Stimulated activated CD8-positive, alpha-beta memory T cell treated with anti-CD3 and anti-CD28 coated beads, Interleukin-4, amount 100 ng/mL, for 1 hour (primary cell): ENCODE measurements around the gene LMX1B.

Experiments
- DNase-seq, 2 donors: peaks; one replicate each; pipeline ENCODE4 v3.0.0-alpha.2; 2020; ENCODE audit warnings: low read depth in 2 of 2, low spot score in 1 of 2

LMX1B gene

GRCh38 chr9:126604059-126605055, 9.4 kb upstream of the LMX1B start:
- no peak for DNase-seq

- DNase-seq: no peak
Measured at GRCh38 chr9:126605792-126606482, 7.8 kb upstream of the LMX1B start.

GRCh38 chr9:126606483-126606870, 7.3 kb upstream of the LMX1B start:
- DNase-seq: no peak

GRCh38 chr9:126607086-126607485, 6.6 kb upstream of the LMX1B start:
- DNase-seq: no peak

- DNase-seq: no peak
Measured at GRCh38 chr9:126607731-126608130, 6.0 kb upstream of the LMX1B start.

GRCh38 chr9:126608551-126608950, 5.2 kb upstream of the LMX1B start:
- DNase-seq: no peak

GRCh38 chr9:126609191-126609590, 4.5 kb upstream of the LMX1B start:
- DNase-seq: no peak

- no peak for DNase-seq
Measured at GRCh38 chr9:126609711-126610388, 3.9 kb upstream of the LMX1B start.

- DNase-seq: no peak
Measured at GRCh38 chr9:126611193-126611591, 2.5 kb upstream of the LMX1B start.

GRCh38 chr9:126611592-126612325, 2.0 kb upstream of the LMX1B start:
- DNase-seq: peak; percentile 34 to 35

- no peak for DNase-seq
Measured at GRCh38 chr9:126612326-126612812, 1.4 kb upstream of the LMX1B start.

- DNase-seq: no peak
Measured at GRCh38 chr9:126612813-126613641, 701 bp upstream of the LMX1B start.

- no peak for DNase-seq
Measured at GRCh38 chr9:126614088-126614454, 343 bp downstream of the LMX1B start.

GRCh38 chr9:126614455-126615244, 922 bp downstream of the LMX1B start:
- DNase-seq: no peak

GRCh38 chr9:126615245-126615790, 1.6 kb downstream of the LMX1B start:
- DNase-seq: no peak

- DNase-seq: no peak
Measured at GRCh38 chr9:126615791-126616447, 2.2 kb downstream of the LMX1B start.

- no peak for DNase-seq
Measured at GRCh38 chr9:126616521-126616976, 2.8 kb downstream of the LMX1B start.
